HK-2 (cell line): Measurements from ENCODE around the gene TNNC1.

Source experiments
- DNase-seq: peaks from one replicate; pipeline ENCODE4 v3.0.0-alpha.2; 2018; ENCODE audit not compliant: unreplicated experiment

TNNC1 gene

GRCh38 chr3:52458770-52459545 lies 5.1 kb upstream of the TNNC1 start:
- no peak for DNase-seq

DNA sequence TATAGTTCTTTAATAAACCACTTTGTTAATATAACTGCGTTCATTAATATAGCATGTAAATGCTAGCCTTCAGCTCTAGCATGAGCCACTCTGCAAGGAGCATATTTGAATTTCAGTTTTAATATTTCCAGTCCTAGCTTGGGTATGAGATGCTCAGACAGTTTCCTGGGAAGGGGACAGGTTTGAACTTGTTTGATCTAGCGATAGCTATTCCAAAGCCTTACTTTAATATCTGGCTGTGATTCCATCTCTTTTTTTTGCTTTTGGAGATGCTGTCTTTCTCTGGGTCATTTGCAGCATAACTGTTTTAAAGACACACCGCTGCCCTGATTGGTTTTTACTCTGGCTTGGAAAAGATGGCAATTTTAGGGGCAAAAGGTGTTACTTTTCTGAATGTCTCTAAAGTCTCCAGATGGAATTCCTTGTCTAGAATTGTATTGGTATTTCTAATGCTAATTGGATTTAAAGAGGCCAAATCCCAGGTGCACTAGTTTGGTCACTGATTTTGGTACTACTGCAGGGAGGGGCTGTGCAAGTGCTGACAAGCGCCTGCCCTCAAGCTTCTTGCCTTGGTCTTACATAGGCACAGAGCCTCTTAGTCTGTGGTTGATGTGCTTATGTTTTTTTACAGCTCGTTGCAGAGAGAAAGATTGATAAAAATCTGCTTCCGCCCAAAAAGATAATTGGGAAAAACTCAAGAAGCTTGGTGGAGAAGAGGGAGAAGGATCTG lies 4.4 kb upstream of the TNNC1 start:
- DNase-seq: no peak

DNA sequence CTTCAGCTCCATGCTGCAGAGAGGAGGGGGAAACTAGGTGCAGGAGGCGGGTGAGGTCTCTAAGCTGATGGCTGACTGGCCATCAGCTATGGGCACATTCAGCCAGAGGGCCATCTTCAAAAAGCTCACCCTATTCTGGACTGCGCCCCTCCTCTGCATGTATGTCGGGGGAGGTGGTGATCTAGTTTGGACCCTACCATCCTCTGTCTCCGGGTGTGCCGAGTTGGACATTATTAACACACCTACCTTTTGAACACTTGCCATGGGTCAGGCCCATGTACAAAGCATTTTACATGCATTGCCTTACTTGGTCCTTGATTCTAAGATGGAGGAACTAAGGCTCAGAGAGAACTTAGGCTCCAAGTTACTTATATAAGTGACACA lies 3.0 kb upstream of the TNNC1 start:
- no peak for DNase-seq

DNA sequence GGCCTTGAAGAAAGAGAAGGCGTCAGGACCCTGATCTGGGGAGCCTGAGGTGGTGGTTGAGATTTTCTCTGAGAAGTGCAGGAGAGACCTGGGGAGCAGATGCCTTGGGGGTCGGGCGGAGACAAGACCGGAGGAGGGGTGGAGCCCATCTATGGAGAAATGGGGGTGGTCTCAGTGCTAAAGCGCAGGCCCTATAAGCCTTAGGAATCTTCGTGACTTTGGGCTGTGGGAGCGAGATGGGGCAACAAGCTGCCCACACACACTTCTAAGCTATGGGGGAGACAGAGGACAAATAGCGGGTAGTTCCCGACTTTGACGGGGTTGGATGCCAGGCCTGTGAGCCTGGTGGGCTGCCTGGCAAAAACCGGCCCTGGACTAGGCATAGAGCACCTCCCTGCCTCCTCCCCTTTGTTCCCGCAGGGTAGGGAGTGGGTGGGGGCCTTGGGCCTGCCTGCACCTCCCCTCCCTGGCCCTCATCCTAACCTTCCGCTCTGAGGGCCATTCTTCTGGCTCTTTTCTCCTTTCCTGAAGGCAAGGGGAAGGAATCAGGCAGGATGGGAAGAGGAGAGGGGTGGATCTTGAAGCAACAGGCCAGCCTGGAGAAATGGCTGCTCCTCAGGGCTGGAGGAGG lies 2.4 kb upstream of the TNNC1 start:
- DNase-seq: no peak

- DNase-seq: peak; percentile 84
Observed at GRCh38 chr3:52455283-52456168, 1.7 kb upstream of the TNNC1 start, which contains the start of gene NISCH. TSS of gene NISCH (plus strand) at chr3:52455604. CDS start at chr3:52455642, 38 bp downstream.

GRCh38 chr3:52454938-52455282 lies 1.1 kb upstream of the TNNC1 start:
- DNase-seq: no peak

GRCh38 chr3:52454250-52454937 lies 553 bp upstream of the TNNC1 start:
- DNase-seq: no peak

DNA sequence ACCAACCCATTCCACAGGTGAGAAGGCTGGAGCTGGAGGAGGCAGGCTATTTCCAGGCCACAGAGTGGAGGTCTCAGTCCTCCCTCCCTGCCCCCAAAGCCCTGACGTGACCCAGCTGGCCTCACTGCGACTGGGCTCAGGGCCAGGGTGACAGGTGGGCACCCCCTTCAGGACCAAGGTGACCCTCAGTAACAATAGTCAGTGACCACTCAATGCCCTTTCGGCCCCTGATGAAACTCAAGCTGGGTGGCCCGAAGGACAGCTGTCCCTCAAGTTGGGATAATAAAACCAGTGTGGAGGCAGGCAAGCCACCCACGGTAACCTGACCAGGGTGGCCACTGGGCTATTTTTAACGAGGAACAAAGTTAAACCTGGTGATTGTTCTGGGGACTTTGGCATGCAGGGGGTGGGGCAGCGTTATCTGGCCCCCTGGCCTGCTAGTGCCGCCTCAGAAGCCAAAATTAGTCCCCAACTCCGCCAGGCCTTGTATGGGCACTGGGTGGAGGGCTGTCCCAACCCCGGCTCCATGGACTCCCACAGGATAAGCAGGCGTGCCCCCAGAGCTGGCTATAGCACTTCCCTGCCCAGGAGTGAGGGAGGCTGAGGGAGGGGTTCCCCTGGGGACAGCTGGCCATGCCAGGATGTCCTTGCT lies 1.1 kb downstream of the TNNC1 start:
- no peak for DNase-seq

GRCh38 chr3:52452126-52452525 lies 1.7 kb downstream of the TNNC1 start:
- no peak for DNase-seq

- no peak for DNase-seq
Observed at GRCh38 chr3:52451237-52452083, 2.4 kb downstream of the TNNC1 start.

DNA sequence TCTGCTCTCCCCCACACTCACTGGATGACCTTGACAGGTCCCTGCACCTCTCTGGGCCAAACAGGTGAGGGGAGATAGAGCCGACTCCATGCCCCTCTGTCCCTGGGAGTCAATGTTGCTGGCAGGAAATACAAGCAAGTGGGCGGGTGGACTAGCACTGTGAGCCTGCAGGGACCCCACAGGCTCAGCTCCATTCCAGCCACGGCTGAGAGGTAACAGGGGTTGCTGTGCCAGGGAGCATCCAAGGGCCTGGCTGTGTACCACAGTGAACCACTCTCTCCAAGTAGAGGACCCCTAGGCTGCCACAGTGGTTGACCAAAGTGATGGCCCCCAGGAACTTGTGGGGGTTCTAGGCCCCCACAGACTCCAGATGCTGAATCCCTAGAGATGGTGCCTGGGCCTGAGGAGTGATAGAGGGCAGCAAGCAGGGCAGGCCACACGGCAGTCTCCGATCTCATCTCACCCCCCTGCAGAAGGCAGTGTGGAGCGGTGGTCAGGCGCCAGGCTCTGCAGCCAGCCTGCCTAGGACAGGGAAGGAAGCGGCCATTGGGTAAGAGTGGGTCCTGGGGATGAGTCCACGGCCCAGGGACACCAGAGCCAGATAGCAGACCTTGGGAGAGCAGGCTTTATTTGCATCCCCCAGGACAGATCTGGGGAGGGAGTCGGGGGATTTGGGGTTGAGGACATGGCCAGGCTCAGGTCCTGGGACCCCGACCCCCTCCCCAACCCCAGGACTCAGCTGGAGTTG lies 3.2 kb downstream of the TNNC1 start:
- DNase-seq: no peak

GRCh38 chr3:52447512-52448355 lies 6.1 kb downstream of the TNNC1 start:
- no peak for DNase-seq

- peak; percentile 36 for DNase-seq
Observed at GRCh38 chr3:52446631-52447511, 7.0 kb downstream of the TNNC1 start.

DNA sequence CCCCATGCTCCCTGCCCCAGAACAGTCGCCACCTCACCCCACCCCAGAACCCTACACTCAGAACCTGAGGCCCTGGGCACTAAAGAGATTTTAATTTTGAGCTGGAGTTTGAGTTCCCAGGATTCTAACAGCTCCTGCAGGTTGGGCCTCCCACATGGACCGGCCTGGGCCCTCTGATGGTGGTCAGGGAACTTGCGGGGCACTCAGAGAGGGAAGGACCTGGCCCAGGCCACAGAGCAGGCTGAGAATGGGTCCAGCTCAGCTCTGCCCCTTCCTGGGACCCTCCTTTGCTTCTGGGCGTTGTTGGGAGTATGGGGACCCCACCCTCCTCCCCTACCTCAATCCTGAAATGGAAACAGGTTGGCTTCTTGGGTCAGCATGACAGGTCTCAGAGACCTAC lies 7.8 kb downstream of the TNNC1 start:
- DNase-seq: no peak

DNA sequence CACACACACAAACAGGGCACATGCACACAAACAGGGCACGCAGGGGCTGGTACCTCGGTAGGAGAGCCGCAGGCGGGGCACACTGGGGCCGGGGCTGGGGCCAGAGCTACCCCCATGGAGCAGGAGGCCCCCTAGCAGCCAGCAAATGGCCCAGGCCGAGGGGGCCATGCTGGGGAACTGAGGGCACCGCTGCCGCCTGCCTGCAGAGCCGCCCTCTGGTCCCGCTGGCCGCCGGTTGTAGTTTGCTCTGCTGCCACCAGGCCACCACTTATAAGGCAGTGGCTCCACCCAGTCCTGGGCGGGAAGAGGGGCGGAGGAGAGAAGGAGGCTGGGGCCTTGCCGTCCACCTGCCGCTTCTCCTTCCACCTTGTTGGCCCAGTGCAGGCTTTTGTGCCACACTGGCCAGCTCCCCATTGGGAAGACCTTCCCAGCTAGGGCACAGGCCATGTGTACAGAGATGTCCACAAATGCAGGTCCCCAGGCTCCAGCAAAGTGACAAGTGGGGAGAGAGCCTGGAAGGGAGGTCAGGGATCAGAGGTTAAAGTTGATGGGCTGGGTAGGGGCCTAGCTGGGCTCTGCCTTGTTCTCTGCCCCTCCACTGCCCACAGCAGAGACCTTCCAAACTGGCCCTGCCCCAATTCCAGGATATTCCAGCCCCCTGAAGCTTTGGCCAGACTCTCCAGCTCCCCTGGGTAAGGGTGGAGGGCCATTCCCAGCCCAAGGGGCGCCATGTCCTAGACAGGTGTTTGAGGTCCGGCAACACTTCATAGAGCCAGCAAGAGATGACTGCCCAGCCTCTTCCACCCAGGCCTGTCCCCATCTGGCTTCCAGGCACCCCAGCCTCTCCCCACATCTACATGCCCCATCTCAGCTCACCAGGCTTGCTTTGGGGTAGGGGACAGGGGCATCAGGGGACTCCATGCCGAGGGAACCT lies 8.7 kb downstream of the TNNC1 start, which contains the start of gene SEMA3G:
SEMA3G (minus strand) TSS at position 244 of the 934 bp plus-strand sequence; CDS start at position 168, 76 bp downstream.
- peak; percentile 36 for DNase-seq
